Measurements from ENCODE around the gene CFAP161. TPM values are rescaled to one million over a fixed set of nuclear protein-coding genes. Genes with fewer than 3 reads are reported as not detected.
"Not testable (repeated sequence)": the region's sequence is repeated elsewhere in the genome, so short reads cannot be mapped to it uniquely, and the experiment has no call there.

The CFAP161 gene
- polyA plus RNA-seq, 2 donors, result 0.02 to 0.18 TPM

DNA sequence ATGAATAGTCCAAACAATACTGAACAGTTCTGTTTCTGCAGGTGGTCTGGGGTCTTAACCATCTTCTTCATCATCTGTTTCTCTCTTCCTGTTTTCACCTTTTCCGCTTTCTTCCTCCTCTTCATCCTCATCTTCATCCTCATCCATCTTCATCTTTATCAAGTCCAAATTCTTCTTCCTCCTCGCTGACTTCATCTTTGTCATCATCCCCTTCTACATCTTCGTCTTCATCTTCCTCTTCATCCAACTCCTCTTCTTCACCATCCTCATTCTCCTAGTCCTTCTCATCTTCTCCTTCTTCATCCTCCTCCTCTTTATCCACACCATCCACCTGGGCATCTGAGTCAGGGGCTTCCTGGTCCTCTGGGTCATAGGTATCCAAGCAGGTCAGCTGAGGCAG is 16.5 kb upstream of the CFAP161 start:
- WGBS, 2 donors, result 75 to 79% methylated on average over 3 of the region's 3 CpGs
- Histone ChIP-seq H3K4me3 (ENCODE audit: low read depth in 1 of 2, low read length in 2 of 2) (no peak overlapping the region), H3K27ac (ENCODE audit: low read depth in 2 of 2, low read length in 1 of 2) (no peak overlapping the region), H3K4me1 (ENCODE audit: control insufficient read depth in 2 of 2, insufficient read depth in 2 of 2, low read length in 1 of 2) (peaks cover 2 to 4% of the 10 kb centered on the region in 2 donors), H3K36me3 (ENCODE audit: control insufficient read depth in 2 of 2, insufficient read depth in 2 of 2, low read length in 1 of 2) (no peaks in the 10 kb centered on the region), H3K27me3 (ENCODE audit: control insufficient read depth in 1 of 2, insufficient read depth in 2 of 2, low read length in 2 of 2) (peaks cover 0 to 5% of the 10 kb centered on the region in 2 donors), H3K9me3 (ENCODE audit: control insufficient read depth in 2 of 2, insufficient read depth in 1 of 2, low read depth in 1 of 2, low read length in 1 of 2) (no peaks in the 10 kb centered on the region)

DNA sequence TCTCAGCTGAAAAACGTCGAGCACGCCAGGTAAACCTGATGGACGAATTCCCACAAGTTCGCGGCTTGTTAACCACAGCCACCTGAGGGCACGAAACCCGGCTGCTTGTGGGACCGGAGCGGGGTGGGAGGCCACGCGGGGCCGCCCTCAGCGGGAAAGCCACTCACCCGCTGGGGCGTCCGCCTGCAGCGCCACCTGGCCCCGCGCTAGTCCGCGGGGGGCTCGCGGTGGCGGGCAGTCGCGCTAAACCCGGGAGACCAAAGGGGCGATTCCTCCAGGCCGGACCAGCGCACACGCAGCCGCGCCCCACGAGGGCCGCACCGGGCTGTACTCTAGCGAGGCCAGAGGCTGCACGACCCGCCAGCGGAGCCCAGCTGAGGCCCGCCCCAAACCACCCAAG is 15.7 kb upstream of the CFAP161 start:
- H3K36me3 ChIP-seq (ENCODE audit: control insufficient read depth in 2 of 2, insufficient read depth in 2 of 2, low read length in 1 of 2), result no peaks in the 10 kb centered on the region
- peak overlapping the region in 1 of 2 donors; percentile 27 for H3K4me3 ChIP-seq (ENCODE audit: low read depth in 1 of 2, low read length in 2 of 2)
- 21 to 28% methylated on average over 42 of the region's 42 CpGs for WGBS, 2 donors
- peaks cover 0 to 5% of the 10 kb centered on the region in 2 donors for H3K27me3 ChIP-seq (ENCODE audit: control insufficient read depth in 1 of 2, insufficient read depth in 2 of 2, low read length in 2 of 2)
- H3K27ac ChIP-seq (ENCODE audit: low read depth in 2 of 2, low read length in 1 of 2), result no peak overlapping the region
- H3K4me1 ChIP-seq (ENCODE audit: control insufficient read depth in 2 of 2, insufficient read depth in 2 of 2, low read length in 1 of 2), result peaks cover 2 to 4% of the 10 kb centered on the region in 2 donors
- no peaks in the 10 kb centered on the region for H3K9me3 ChIP-seq (ENCODE audit: control insufficient read depth in 2 of 2, insufficient read depth in 1 of 2, low read depth in 1 of 2, low read length in 1 of 2)

DNA sequence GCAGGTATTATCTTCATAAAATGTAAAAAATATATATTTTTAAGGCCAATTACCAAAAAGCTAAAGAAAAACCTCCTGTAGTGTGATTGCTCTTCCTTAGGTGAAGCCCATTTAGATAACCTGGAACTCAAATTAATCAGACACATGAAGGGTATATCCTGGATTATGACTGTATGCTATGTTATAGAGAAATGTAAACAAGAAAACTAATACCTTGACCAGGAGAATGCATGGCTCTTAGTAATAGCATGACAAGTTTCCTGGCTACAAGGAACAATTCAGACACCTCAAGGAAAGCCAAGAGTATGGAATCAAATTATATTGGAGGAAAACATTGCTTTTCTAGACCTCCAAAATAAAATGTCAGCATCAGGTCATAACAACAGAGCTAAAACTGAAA is 14.0 kb upstream of the CFAP161 start:
- Histone ChIP-seq H3K4me3 (ENCODE audit: low read depth in 1 of 2, low read length in 2 of 2) (no peak overlapping the region), H3K9me3 (ENCODE audit: control insufficient read depth in 2 of 2, insufficient read depth in 1 of 2, low read depth in 1 of 2, low read length in 1 of 2) (no peaks in the 10 kb centered on the region), H3K27ac (ENCODE audit: low read depth in 2 of 2, low read length in 1 of 2) (no peak overlapping the region), H3K27me3 (ENCODE audit: control insufficient read depth in 1 of 2, insufficient read depth in 2 of 2, low read length in 2 of 2) (peaks cover 0 to 5% of the 10 kb centered on the region in 2 donors), H3K4me1 (ENCODE audit: control insufficient read depth in 2 of 2, insufficient read depth in 2 of 2, low read length in 1 of 2) (peaks cover 2 to 4% of the 10 kb centered on the region in 2 donors), H3K36me3 (ENCODE audit: control insufficient read depth in 2 of 2, insufficient read depth in 2 of 2, low read length in 1 of 2) (no peaks in the 10 kb centered on the region)

DNA sequence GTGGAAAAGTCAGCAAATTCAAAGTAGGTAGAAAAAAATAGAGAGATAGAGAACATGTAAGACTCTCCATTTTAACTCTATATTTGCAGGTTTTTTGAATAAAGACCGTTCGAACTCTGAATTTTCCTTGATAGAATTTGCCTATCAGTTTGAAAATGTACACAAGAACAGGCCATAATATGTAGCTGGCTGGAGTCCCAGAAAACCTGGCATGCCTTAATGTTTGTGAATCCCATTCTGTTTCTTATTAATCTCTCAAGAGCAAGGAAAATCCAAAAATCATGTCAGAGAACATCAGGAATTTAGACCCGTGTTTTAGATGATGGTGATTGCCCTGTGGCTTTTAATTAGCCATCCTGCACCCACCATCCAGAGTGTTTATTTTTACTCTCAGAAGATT is 7.2 kb upstream of the CFAP161 start:
- Histone ChIP-seq H3K36me3 (ENCODE audit: control insufficient read depth in 2 of 2, insufficient read depth in 2 of 2, low read length in 1 of 2) (no peaks in the 10 kb centered on the region), H3K27ac (ENCODE audit: low read depth in 2 of 2, low read length in 1 of 2) (no peak overlapping the region), H3K9me3 (ENCODE audit: control insufficient read depth in 2 of 2, insufficient read depth in 1 of 2, low read depth in 1 of 2, low read length in 1 of 2) (no peaks in the 10 kb centered on the region), H3K4me1 (ENCODE audit: control insufficient read depth in 2 of 2, insufficient read depth in 2 of 2, low read length in 1 of 2) (no peaks in the 10 kb centered on the region), H3K4me3 (ENCODE audit: low read depth in 1 of 2, low read length in 2 of 2) (no peak overlapping the region), H3K27me3 (ENCODE audit: control insufficient read depth in 1 of 2, insufficient read depth in 2 of 2, low read length in 2 of 2) (no peaks in the 10 kb centered on the region)
- WGBS, 2 donors, result 29 to 39% methylated on average over 3 of the region's 3 CpGs

DNA sequence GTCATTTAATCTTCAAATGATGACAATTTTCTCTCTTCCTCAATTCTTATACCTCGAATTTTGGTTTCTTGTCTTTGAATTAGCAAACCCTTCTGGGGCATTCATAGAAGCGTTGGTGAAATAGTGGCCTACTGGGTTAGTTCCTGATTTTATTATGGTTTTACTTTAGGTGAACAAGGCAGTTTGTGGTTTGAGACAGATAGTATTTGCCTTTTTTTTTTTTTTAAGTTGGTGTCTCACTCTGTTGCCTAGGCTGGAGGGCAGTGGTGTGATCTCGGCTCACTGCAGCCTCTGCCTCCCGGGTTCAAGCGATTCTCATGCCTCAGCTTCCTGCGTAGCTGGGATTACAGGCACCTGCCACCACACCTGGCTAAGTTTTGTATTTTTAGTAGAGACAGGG is 7.4 kb downstream of the CFAP161 start:
- H3K27me3 ChIP-seq (ENCODE audit: control insufficient read depth in 1 of 2, insufficient read depth in 2 of 2, low read length in 2 of 2); H3K4me1 ChIP-seq (ENCODE audit: control insufficient read depth in 2 of 2, insufficient read depth in 2 of 2, low read length in 1 of 2); H3K9me3 ChIP-seq (ENCODE audit: control insufficient read depth in 2 of 2, insufficient read depth in 1 of 2, low read depth in 1 of 2, low read length in 1 of 2); H3K4me3 ChIP-seq (ENCODE audit: low read depth in 1 of 2, low read length in 2 of 2); H3K36me3 ChIP-seq (ENCODE audit: control insufficient read depth in 2 of 2, insufficient read depth in 2 of 2, low read length in 1 of 2); H3K27ac ChIP-seq (ENCODE audit: low read depth in 2 of 2, low read length in 1 of 2): not testable (repeated sequence)
- whole genome bisulfite sequencing, 2 donors, result 63 to 85% methylated on average over 6 of the region's 6 CpGs

DNA sequence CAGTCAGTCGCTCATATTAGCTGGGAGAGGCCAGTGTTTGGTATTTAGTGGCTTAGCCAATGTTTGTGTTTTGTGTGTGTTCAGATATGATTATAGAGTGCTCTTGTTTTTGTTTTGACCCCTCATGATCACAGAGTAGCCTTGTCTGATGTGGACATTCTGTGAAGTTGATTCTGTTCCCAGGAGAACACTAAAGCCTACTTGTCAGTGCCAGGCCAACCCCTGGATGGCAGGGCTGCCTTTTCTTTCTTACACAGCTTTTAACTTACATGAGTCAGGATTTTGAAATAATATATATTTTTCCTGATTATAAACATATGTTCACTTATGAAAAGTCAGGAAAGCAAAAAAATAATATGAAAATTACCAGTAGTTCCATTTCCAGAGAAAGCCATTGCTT is 11.9 kb downstream of the CFAP161 start:
- 83 to 94% methylated on average over 1 of the region's 1 CpG for WGBS, 2 donors
- H3K4me3 ChIP-seq (ENCODE audit: low read depth in 1 of 2, low read length in 2 of 2), result no peak overlapping the region
- no peaks in the 10 kb centered on the region for H3K36me3 ChIP-seq (ENCODE audit: control insufficient read depth in 2 of 2, insufficient read depth in 2 of 2, low read length in 1 of 2)
- no peak overlapping the region for H3K27ac ChIP-seq (ENCODE audit: low read depth in 2 of 2, low read length in 1 of 2)
- no peaks in the 10 kb centered on the region for H3K9me3 ChIP-seq (ENCODE audit: control insufficient read depth in 2 of 2, insufficient read depth in 1 of 2, low read depth in 1 of 2, low read length in 1 of 2)
- no peaks in the 10 kb centered on the region for H3K27me3 ChIP-seq (ENCODE audit: control insufficient read depth in 1 of 2, insufficient read depth in 2 of 2, low read length in 2 of 2)
- no peaks in the 10 kb centered on the region for H3K4me1 ChIP-seq (ENCODE audit: control insufficient read depth in 2 of 2, insufficient read depth in 2 of 2, low read length in 1 of 2)

DNA sequence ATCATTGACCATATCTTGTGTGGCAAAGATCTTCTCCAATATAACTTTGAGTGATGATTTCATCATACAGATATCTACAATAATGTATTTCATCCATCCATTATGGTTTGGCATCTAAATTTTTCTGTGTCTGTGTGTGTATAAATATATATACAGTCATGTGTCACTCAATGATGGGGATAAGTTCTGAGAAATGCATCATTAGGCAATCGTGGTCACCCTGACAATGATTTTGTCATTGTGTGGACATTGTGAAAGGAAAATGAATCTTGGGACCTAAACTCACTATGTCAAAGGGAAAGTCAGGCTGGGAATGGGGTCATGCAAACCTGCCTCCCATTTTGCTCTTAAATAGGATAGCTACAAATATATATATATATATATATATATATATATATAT is 12.4 kb downstream of the CFAP161 start:
- 65 to 71% methylated on average over 1 of the region's 1 CpG for WGBS, 2 donors
- Histone ChIP-seq H3K4me3 (ENCODE audit: low read depth in 1 of 2, low read length in 2 of 2) (no peak overlapping the region), H3K4me1 (ENCODE audit: control insufficient read depth in 2 of 2, insufficient read depth in 2 of 2, low read length in 1 of 2) (no peaks in the 10 kb centered on the region), H3K9me3 (ENCODE audit: control insufficient read depth in 2 of 2, insufficient read depth in 1 of 2, low read depth in 1 of 2, low read length in 1 of 2) (no peaks in the 10 kb centered on the region), H3K27me3 (ENCODE audit: control insufficient read depth in 1 of 2, insufficient read depth in 2 of 2, low read length in 2 of 2) (no peaks in the 10 kb centered on the region), H3K27ac (ENCODE audit: low read depth in 2 of 2, low read length in 1 of 2) (no peak overlapping the region), H3K36me3 (ENCODE audit: control insufficient read depth in 2 of 2, insufficient read depth in 2 of 2, low read length in 1 of 2) (no peaks in the 10 kb centered on the region)

DNA sequence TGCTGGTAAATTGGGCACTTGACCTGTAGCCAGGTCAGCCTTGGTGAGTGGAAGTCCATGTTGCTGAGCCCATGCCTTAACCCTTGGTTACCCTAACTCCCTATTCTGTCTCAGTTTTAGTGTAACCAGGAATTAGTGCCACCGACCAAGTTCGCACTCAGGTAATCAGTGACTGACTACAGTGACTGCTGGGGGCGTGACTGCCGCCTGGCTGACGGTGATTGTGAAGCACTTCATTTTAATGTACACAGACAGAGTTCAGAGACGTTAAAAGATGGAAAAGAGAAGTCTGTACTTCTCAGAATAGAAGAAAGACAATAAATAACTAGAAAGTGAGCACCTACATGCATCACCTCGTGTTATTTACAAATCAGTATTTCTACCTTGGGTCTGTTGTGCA is 17.3 kb downstream of the CFAP161 start:
- no peaks in the 10 kb centered on the region for H3K36me3 ChIP-seq (ENCODE audit: control insufficient read depth in 2 of 2, insufficient read depth in 2 of 2, low read length in 1 of 2)
- no peaks in the 10 kb centered on the region for H3K4me1 ChIP-seq (ENCODE audit: control insufficient read depth in 2 of 2, insufficient read depth in 2 of 2, low read length in 1 of 2)
- 76 to 87% methylated on average over 7 of the region's 7 CpGs for WGBS, 2 donors
- H3K27ac ChIP-seq (ENCODE audit: low read depth in 2 of 2, low read length in 1 of 2), result no peak overlapping the region
- no peaks in the 10 kb centered on the region for H3K27me3 ChIP-seq (ENCODE audit: control insufficient read depth in 1 of 2, insufficient read depth in 2 of 2, low read length in 2 of 2)
- H3K4me3 ChIP-seq (ENCODE audit: low read depth in 1 of 2, low read length in 2 of 2), result no peak overlapping the region
- H3K9me3 ChIP-seq (ENCODE audit: control insufficient read depth in 2 of 2, insufficient read depth in 1 of 2, low read depth in 1 of 2, low read length in 1 of 2), result no peaks in the 10 kb centered on the region

DNA sequence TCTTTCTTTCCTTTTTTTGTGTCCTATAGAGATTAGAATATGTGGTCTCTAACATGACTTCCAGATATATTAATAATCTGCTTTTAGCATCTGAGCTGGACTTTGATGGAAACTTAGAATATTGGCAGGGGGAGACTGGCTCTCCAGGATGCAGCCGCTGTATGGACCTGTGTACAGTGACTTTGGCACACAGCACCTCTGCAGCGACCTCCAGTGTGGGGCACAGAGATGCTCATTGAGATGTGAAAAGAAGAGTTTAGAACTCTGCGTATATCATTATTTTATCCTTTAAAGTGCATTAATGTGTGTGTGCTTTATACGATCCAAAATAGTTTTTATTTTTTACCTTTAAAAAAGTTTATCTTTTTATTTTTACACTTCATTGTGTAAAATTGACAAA is 18.3 kb downstream of the CFAP161 start:
- no peaks in the 10 kb centered on the region for H3K9me3 ChIP-seq (ENCODE audit: control insufficient read depth in 2 of 2, insufficient read depth in 1 of 2, low read depth in 1 of 2, low read length in 1 of 2)
- no peaks in the 10 kb centered on the region for H3K4me1 ChIP-seq (ENCODE audit: control insufficient read depth in 2 of 2, insufficient read depth in 2 of 2, low read length in 1 of 2)
- H3K36me3 ChIP-seq (ENCODE audit: control insufficient read depth in 2 of 2, insufficient read depth in 2 of 2, low read length in 1 of 2), result no peaks in the 10 kb centered on the region
- H3K4me3 ChIP-seq (ENCODE audit: low read depth in 1 of 2, low read length in 2 of 2), result no peak overlapping the region
- no peaks in the 10 kb centered on the region for H3K27me3 ChIP-seq (ENCODE audit: control insufficient read depth in 1 of 2, insufficient read depth in 2 of 2, low read length in 2 of 2)
- no peak overlapping the region for H3K27ac ChIP-seq (ENCODE audit: low read depth in 2 of 2, low read length in 1 of 2)
- 90 to 91% methylated on average over 4 of the region's 4 CpGs for WGBS, 2 donors

DNA sequence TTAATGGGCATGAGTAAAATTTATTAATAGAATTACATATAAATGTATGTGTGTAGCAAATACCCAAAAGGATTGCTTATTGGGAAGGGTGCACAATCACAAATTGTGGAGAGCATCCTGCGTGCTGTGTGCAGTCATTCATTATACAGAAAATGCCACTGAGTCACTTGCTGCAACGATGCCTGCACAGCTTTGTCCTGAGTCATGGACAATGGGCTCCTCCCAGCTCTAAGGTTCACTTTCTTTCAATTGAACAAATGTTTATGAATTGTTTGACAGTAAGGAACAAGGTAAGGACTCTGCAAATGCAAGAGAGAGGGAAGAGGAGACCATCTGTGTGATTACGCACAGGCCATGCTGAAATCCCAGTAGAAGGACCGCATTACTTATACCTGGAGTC is 18.7 kb downstream of the CFAP161 start:
- Histone ChIP-seq H3K9me3 (ENCODE audit: control insufficient read depth in 2 of 2, insufficient read depth in 1 of 2, low read depth in 1 of 2, low read length in 1 of 2) (no peaks in the 10 kb centered on the region), H3K36me3 (ENCODE audit: control insufficient read depth in 2 of 2, insufficient read depth in 2 of 2, low read length in 1 of 2) (no peaks in the 10 kb centered on the region), H3K4me1 (ENCODE audit: control insufficient read depth in 2 of 2, insufficient read depth in 2 of 2, low read length in 1 of 2) (no peaks in the 10 kb centered on the region), H3K27me3 (ENCODE audit: control insufficient read depth in 1 of 2, insufficient read depth in 2 of 2, low read length in 2 of 2) (no peaks in the 10 kb centered on the region), H3K27ac (ENCODE audit: low read depth in 2 of 2, low read length in 1 of 2) (no peak overlapping the region), H3K4me3 (ENCODE audit: low read depth in 1 of 2, low read length in 2 of 2) (no peak overlapping the region)
- 84 to 85% methylated on average over 4 of the region's 4 CpGs for WGBS, 2 donors
